ENCODE results near the gene DZANK1. TPM values are rescaled to one million over a fixed set of nuclear protein-coding genes. Genes with fewer than 3 reads are reported as not detected.
A peak's percentile ranks its signal among the peaks of the same experiment; 100 is the strongest.

Gene DZANK1
- total and polyA plus RNA-seq, 9 of the 15 experiments (the other 6 are each of a cell fraction or from before 2014, with no cell fraction given), result 0.04 to 0.18 (median 0.11) TPM; not detected in 2

DNA sequence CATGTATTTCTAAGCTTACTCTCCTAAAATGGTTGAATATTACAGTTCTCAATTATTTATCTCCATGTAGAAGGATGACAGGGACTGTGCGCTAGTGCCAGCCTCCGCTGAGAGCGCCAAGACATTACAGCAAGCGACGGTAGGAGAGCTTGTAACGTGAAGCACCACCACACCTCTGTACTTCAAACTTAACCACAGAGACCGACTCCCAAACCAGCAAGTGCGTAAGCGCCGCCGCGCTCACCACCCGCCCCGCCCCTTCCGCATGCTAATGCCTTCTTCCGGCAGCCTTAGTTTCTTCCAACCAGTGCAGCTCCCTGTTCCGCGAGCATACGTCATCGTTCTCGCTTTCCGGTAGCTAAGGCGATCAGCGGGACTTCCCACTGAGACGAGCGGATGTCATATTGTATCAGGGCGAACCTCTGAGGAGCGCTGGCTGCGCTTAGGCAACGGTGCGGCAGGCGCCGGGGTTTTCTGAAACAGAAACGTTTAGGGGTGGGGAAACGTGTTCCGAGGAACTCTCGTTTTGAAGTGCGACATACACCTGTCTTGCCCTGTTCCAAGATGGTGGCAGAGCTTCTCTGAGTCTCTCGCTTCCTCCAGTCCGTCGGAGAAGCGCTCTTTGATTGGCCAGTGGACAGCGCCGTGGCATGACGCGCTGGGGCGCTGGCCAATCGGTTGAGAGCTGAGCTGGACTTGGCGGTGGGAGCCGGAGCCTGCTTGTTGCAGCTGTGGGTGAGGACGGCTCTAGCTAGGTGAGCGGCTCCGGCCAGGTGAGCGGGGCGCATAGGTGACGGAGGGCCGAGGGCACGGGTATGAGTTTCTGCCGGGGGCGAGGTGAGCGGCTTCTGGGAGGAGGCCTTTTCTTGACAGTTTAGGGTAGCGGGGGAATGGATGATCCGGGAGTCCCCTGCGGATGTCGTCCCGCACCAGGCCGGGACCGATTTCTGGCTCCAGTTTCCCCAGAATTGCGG, 40.7 kb upstream of the DZANK1 start, which contains the start of gene SEC23B (continued):
- TF ChIP-seq, protein P1, sequence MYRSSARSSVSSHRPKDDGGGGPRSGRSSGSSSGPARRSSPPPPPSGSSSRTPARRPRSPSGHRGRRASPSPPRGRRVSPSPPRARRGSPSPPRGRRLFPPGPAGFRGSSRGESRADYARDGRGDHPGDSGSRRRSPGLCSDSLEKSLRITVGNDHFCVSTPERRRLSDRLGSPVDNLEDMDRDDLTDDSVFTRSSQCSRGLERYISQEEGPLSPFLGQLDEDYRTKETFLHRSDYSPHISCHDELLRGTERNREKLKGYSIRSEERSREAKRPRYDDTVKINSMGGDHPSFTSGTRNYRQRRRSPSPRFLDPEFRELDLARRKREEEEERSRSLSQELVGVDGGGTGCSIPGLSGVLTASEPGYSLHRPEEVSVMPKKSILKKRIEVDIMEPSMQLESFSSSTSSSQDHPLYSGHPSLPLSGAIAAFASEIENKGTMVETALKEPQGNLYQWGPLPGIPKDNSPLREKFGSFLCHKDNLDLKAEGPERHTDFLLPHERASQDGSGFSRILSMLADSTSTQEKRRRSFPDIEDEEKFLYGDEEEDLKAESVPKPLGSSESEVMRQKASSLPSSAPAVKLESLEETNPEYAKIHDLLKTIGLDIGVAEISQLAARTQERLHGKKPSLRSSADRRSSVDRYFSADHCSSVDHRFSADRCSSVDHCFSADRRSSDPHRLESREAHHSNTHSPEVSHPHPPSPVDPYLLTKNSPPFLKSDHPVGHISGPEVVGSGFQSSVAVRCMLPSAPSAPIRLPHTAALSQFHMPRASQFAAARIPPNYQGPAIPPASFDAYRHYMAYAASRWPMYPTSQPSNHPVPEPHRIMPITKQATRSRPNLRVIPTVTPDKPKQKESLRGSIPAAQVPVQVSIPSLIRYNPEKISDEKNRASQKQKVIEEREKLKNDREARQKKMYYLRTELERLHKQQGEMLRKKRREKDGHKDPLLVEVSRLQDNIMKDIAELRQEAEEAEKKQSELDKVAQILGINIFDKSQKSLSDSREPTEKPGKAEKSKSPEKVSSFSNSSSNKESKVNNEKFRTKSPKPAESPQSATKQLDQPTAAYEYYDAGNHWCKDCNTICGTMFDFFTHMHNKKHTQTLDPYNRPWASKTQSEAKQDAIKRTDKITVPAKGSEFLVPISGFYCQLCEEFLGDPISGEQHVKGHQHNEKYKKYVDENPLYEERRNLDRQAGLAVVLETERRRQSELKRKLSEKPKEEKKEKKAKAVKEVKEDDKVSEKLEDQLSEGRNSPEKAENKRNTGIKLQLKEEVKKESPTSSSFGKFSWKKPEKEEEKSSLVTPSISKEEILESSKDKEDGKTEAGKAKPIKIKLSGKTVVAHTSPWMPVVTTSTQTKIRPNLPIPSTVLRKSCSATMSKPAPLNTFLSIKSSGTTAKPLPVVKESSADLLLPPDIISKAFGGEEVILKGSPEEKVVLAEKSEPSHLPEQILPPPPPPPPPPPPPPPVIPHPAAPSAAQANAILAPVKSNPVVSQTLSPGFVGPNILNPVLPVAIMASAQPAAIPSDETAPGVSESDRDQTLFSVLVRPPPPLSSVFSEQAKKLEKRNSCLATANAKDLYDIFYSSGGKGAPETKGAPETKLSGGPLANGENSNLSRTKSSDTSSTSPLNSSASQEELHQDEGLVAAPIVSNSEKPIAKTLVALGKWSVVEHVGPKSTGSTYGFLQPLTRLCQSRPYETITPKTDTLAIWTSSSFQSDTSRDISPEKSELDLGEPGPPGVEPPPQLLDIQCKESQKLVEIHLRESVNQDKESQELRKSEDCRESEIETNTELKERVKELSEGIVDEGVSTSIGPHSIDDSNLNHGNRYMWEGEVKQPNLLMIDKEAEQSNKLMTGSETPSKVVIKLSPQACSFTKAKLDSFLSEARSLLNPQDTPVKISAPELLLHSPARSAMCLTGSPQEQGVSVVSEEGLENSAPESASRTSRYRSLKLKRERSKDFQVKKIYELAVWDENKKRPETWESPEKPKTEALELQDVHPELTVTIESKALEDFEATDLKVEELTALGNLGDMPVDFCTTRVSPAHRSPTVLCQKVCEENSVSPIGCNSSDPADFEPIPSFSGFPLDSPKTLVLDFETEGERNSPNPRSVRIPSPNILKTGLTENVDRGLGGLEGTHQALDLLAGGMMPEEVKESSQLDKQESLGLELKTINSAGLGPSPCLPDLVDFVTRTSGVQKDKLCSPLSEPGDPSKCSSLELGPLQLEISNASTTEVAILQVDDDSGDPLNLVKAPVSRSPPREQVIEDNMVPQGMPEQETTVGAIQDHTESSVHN (IDR thresholded peaks at IDR 0.05; ENCODE audit: borderline replicate concordance in 1 of 2, low read depth in 1 of 2), result no peak
- TF ChIP-seq TAF7 (tag; IDR thresholded peaks at IDR 0.05) (no peak), ZC3H11A (IDR thresholded peaks at IDR 0.05; ENCODE audit: low read depth, low read length) (no peak), ZNF263 (CRISPR knock-in tag; IDR thresholded peaks at IDR 0.05; ENCODE audit: borderline replicate concordance) (peak; percentile 58; the same call in 1 of the 2 replicates), CCNT2 (IDR thresholded peaks at IDR 0.05; ENCODE audit: borderline replicate concordance, extremely low read depth, insufficient read length, low read depth, low read length) (no peak), RUNX1 (IDR thresholded peaks at IDR 0.05; ENCODE audit: low read depth) (no peak), TRIM24 (IDR thresholded peaks at IDR 0.05) (no peak), CBX3 (IDR thresholded peaks at IDR 0.05; ENCODE audit: borderline replicate concordance in 1 of 2, low read length in 2 of 2) (0 out of 3 replicates have a peak, but pooled peaks of 1 of the 2 experiments have one; percentile 17), RAD21 (CRISPR knock-in tag; conservative IDR thresholded peaks at IDR 0.05 in 1 of 2, IDR thresholded peaks at IDR 0.05 in 1 of 2) (no peak)
- TF ChIP-seq, protein P2, sequence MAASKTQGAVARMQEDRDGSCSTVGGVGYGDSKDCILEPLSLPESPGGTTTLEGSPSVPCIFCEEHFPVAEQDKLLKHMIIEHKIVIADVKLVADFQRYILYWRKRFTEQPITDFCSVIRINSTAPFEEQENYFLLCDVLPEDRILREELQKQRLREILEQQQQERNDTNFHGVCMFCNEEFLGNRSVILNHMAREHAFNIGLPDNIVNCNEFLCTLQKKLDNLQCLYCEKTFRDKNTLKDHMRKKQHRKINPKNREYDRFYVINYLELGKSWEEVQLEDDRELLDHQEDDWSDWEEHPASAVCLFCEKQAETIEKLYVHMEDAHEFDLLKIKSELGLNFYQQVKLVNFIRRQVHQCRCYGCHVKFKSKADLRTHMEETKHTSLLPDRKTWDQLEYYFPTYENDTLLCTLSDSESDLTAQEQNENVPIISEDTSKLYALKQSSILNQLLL (CRISPR knock-in tag; IDR thresholded peaks at IDR 0.05; ENCODE audit: borderline replicate concordance), result no peak
- TF ChIP-seq, protein P3, sequence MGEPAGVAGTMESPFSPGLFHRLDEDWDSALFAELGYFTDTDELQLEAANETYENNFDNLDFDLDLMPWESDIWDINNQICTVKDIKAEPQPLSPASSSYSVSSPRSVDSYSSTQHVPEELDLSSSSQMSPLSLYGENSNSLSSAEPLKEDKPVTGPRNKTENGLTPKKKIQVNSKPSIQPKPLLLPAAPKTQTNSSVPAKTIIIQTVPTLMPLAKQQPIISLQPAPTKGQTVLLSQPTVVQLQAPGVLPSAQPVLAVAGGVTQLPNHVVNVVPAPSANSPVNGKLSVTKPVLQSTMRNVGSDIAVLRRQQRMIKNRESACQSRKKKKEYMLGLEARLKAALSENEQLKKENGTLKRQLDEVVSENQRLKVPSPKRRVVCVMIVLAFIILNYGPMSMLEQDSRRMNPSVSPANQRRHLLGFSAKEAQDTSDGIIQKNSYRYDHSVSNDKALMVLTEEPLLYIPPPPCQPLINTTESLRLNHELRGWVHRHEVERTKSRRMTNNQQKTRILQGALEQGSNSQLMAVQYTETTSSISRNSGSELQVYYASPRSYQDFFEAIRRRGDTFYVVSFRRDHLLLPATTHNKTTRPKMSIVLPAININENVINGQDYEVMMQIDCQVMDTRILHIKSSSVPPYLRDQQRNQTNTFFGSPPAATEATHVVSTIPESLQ (CRISPR knock-in tag; IDR thresholded peaks at IDR 0.05), result no peak
